GM23248 (cell line): ENCODE data around the gene WAS. TPM values are rescaled to one million over a fixed set of nuclear protein-coding genes. Genes with fewer than 3 reads are reported as not detected.
"Not testable (repeated sequence)": the region's sequence is repeated elsewhere in the genome, so short reads cannot be mapped to it uniquely, and the experiment has no call there.

Source experiments
- DNase-seq: peaks from one replicate; pipeline ENCODE4 v3.0.0-alpha.2; 2015
- H2AFZ ChIP-seq: fragments of 200-600 bp; sonication (generic); 2 replicates; pipeline ENCODE4 v1.6.1; 2016; ENCODE audit warnings: antibody characterized with exemption
- H3F3A ChIP-seq: fragments of 200-600 bp; sonication (generic); 2 replicates; pipeline ENCODE4 v1.6.1; 2016; ENCODE audit warnings: mild to moderate bottlenecking, antibody characterized with exemption, mixed run types; ENCODE audit not compliant: insufficient read depth
- H3K27ac ChIP-seq: fragments of 200-600 bp; sonication (generic); 2 replicates; pipeline ENCODE4 v1.5.1; 2016; ENCODE audit warnings: mild to moderate bottlenecking
- H3K27me3 ChIP-seq: fragments of 200-600 bp; sonication (generic); replicated peaks from 2 replicates; pipeline ENCODE4 v1.6.1; 2016; ENCODE audit warnings: mild to moderate bottlenecking; ENCODE audit not compliant: insufficient read depth
- H3K36me3 ChIP-seq: fragments of 200-600 bp; sonication (generic); 2 replicates; pipeline ENCODE4 v1.6.1; 2016; ENCODE audit warnings: low read depth, mild to moderate bottlenecking
- H3K4me1 ChIP-seq: fragments of 200-600 bp; sonication (generic); 2 replicates; pipeline ENCODE4 v1.6.1; 2016; ENCODE audit warnings: mild to moderate bottlenecking; ENCODE audit not compliant: insufficient read depth
- H3K4me2 ChIP-seq: fragments of 200-600 bp; sonication (generic); one replicate; pipeline ENCODE4 v1.6.1; 2016; ENCODE audit warnings: mild to moderate bottlenecking; ENCODE audit not compliant: unreplicated experiment
- H3K4me3 ChIP-seq: fragments of 200-600 bp; sonication (generic); 2 replicates; pipeline ENCODE4 v1.5.1; 2016; ENCODE audit warnings: mild to moderate bottlenecking
- H3K79me2 ChIP-seq: fragments of 200-600 bp; sonication (generic); 2 replicates; pipeline ENCODE4 v1.6.1; 2016; ENCODE audit warnings: mild to moderate bottlenecking; ENCODE audit not compliant: insufficient read depth
- H3K9ac ChIP-seq: fragments of 200-600 bp; sonication (generic); 2 replicates; pipeline ENCODE4 v1.6.1; 2016; ENCODE audit warnings: mild to moderate bottlenecking
- H3K9me2 ChIP-seq: fragments of 200-600 bp; sonication (generic); 2 replicates; pipeline ENCODE4 v1.6.1; 2016; ENCODE audit warnings: mixed run types, mild to moderate bottlenecking, moderate library complexity; ENCODE audit not compliant: insufficient read depth
- H3K9me3 ChIP-seq: fragments of 200-600 bp; sonication (generic); one replicate; pipeline ENCODE4 v1.6.1; 2017; ENCODE audit warnings: low read depth
- H4K20me1 ChIP-seq: fragments of 200-600 bp; sonication (generic); 2 replicates; pipeline ENCODE4 v1.6.0; 2016; ENCODE audit not compliant: insufficient read depth
- EZH2 ChIP-seq: fragments of 200-600 bp; sonication (generic); IDR thresholded peaks from 2 replicates; pipeline ENCODE4 v1.6.1; 2018; ENCODE audit warnings: antibody characterized with exemption, mild to moderate bottlenecking; ENCODE audit not compliant: insufficient read depth, poor library complexity, severe bottlenecking
- EZH2phosphoT487 ChIP-seq: fragments of 200-600 bp; sonication (generic); IDR thresholded peaks from 2 replicates; pipeline ENCODE4 v1.6.1; 2018; ENCODE audit warnings: antibody characterized with exemption, moderate library complexity, mild to moderate bottlenecking, low read depth; ENCODE audit not compliant: insufficient read depth
- WGBS, 2 experiments: methylation state at CpG; one replicate each; pipeline ENCODE4 v1.1.6; 2015 to 2017; ENCODE audit warnings: low lambda C conversion rate in 2 of 2, low coverage in 1 of 2; ENCODE audit errors: missing lambda C conversion rate in 2 of 2; 5-methylcytosine and 5-hydroxymethylcytosine counted together
- in situ Hi-C: fragments of 300-500 bp; cut with MboI; formaldehyde crosslinking; loops from 2 replicates; pipeline ENCODE4 v1.15.0; 2020
- polyA plus RNA-seq: library from polyadenylated mRNA; unstranded; fragments of >200 nt; fragmentation: Nextera tagmentation; extraction: Ambion mirVana; gene quantifications from 2 replicates; pipeline ENCODE4 v1.2.1, GENCODE V29; 2016
- total RNA-seq: library from RNA; depleted of rRNA; stranded (reverse); fragments of >200 nt; shearing (Covaris generic); gene quantifications from 2 replicates; pipeline ENCODE4 v1.2.3, GENCODE V29; 2014

WAS gene
- total and polyA plus RNA-seq, 2 experiments from 2014 or later, result not detected

DNA sequence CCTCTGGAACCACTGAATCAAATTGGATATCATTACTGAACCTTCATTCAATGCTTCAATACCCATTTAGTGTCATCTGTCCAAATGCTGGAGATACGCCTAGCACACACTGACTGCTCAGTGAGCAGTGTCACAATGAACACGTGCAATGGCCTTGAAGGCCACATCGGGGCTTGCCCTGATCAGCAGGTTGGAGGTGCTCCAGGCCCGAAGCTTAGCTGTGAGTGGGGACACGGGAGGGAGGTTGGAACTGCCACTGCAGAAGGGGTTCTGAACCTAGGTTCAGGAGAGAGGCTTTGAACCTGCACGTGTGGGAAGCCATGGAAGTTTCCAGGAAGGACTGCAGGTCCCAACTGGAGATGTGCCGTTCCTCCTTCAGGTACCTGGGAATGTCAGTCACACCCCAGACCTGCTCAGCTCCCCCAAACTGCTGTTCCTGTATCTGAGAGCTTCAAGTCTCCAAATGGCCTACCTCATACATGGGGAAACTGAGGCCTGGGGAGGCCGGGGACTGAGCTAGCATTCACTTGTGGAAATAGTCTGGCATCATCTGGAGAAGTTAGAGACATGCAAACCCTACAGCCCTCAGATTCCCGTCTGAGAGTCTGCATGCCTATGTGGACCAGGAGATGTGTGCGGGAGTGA, 1.9 kb upstream of the WAS start:
- Histone ChIP-seq H4K20me1 (no peaks in the 10 kb centered on the region), H2AFZ (no peak overlapping the region), H3K4me2 (no peak overlapping the region), H3K79me2 (no peaks in the 10 kb centered on the region), H3K9me2 (no peaks in the 10 kb centered on the region), H3K27me3 (no peaks in the 10 kb centered on the region), H3F3A (no peaks in the 10 kb centered on the region), H3K27ac (no peak overlapping the region), H3K9me3 (no peaks in the 10 kb centered on the region), H3K36me3 (no peaks in the 10 kb centered on the region), H3K4me3 (no peak overlapping the region), H3K4me1 (no peaks in the 10 kb centered on the region), H3K9ac (no peak overlapping the region)
- in situ Hi-C loops, result no loop called here
- WGBS, 2 experiments, result 63 to 70% methylated on average over 9 to 10 of the region's 10 CpGs
- TF ChIP-seq EZH2phosphoT487, result no peak
- no peak for TF ChIP-seq EZH2
- DNase-seq, result no peak

GRCh38 chrX:48682795-48683194, 804 bp upstream of the WAS start:
- H3F3A ChIP-seq, DNase-seq, H3K4me2 ChIP-seq, H3K36me3 ChIP-seq, H3K4me1 ChIP-seq, H4K20me1 ChIP-seq, H3K27ac ChIP-seq, H3K9me2 ChIP-seq, H3K9ac ChIP-seq, in situ Hi-C loops, H2AFZ ChIP-seq, H3K27me3 ChIP-seq, H3K79me2 ChIP-seq, H3K4me3 ChIP-seq, H3K9me3 ChIP-seq: not testable (repeated sequence)
- WGBS, 2 experiments, result 82 to 89% methylated on average over 5 to 12 of the region's 12 CpGs

DNA sequence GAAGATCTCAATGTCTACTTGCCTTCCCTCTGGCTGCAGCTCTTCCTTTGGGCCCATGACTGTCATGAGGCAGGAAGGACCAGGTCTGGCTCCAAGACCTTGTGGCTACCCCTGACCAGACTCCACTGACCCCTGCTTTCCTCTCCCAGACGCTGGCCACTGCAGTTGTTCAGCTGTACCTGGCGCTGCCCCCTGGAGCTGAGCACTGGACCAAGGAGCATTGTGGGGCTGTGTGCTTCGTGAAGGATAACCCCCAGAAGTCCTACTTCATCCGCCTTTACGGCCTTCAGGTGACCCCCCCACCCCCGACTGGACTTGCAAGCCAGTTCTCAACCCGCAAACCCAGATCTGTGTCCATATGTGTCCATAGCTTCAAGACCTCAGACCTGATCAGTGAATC, 535 bp downstream of the WAS start:
- H3K4me3 ChIP-seq, result no peak overlapping the region
- H2AFZ ChIP-seq, result no peak overlapping the region
- TF ChIP-seq EZH2 (no peak), EZH2phosphoT487 (no peak)
- H3K27ac ChIP-seq, result no peak overlapping the region
- in situ Hi-C loops, result no loop called here
- H3K79me2 ChIP-seq, result no peaks in the 10 kb centered on the region
- no peaks in the 10 kb centered on the region for H4K20me1 ChIP-seq
- H3K4me1 ChIP-seq, result no peaks in the 10 kb centered on the region
- H3K9ac ChIP-seq, result no peak overlapping the region
- H3K9me2 ChIP-seq, result no peaks in the 10 kb centered on the region
- 47 to 68% methylated on average over 3 to 6 of the region's 7 CpGs for WGBS, 2 experiments
- no peaks in the 10 kb centered on the region for H3K9me3 ChIP-seq
- no peaks in the 10 kb centered on the region for H3K27me3 ChIP-seq
- no peak for DNase-seq
- no peak overlapping the region for H3K4me2 ChIP-seq
- no peaks in the 10 kb centered on the region for H3F3A ChIP-seq
- no peaks in the 10 kb centered on the region for H3K36me3 ChIP-seq

- in situ Hi-C loops, result no loop called here
- no peaks in the 10 kb centered on the region for H3K9me2 ChIP-seq
- H2AFZ ChIP-seq, result no peak overlapping the region
- no peak overlapping the region for H3K27ac ChIP-seq
- H3K36me3 ChIP-seq, result no peaks in the 10 kb centered on the region
- H3F3A ChIP-seq, result no peaks in the 10 kb centered on the region
- H3K4me2 ChIP-seq, result no peak overlapping the region
- H3K27me3 ChIP-seq, result no peaks in the 10 kb centered on the region
- WGBS, 2 experiments, result 48% methylated on average over 12 of the region's 12 CpGs; no CpG with 5 or more reads in 1 of the 2 experiments
- no peak for DNase-seq
- no peaks in the 10 kb centered on the region for H3K4me1 ChIP-seq
- no peaks in the 10 kb centered on the region for H3K79me2 ChIP-seq
- TF ChIP-seq EZH2phosphoT487 (no peak), EZH2 (no peak)
- no peaks in the 10 kb centered on the region for H4K20me1 ChIP-seq
- H3K9me3 ChIP-seq, result no peaks in the 10 kb centered on the region
- no peak overlapping the region for H3K9ac ChIP-seq
- H3K4me3 ChIP-seq, result no peak overlapping the region
Observed at GRCh38 chrX:48685416-48685815, 1.8 kb downstream of the WAS start.
